NK-92 (cell line): ENCODE data around the gene MAP2K6.
"Not testable (repeated sequence)": the region's sequence is repeated elsewhere in the genome, so short reads cannot be mapped to it uniquely, and the experiment has no call there.

ENCODE experiments used
- DNase-seq: peaks from one replicate; lab custom pipeline; 2025; ENCODE audit not compliant: unreplicated experiment; lab: John Stamatoyannopoulos, UW

Gene MAP2K6

GRCh38 chr17:69454051-69454450, 39.6 kb downstream of the MAP2K6 start:
- no peak for DNase-seq

DNA sequence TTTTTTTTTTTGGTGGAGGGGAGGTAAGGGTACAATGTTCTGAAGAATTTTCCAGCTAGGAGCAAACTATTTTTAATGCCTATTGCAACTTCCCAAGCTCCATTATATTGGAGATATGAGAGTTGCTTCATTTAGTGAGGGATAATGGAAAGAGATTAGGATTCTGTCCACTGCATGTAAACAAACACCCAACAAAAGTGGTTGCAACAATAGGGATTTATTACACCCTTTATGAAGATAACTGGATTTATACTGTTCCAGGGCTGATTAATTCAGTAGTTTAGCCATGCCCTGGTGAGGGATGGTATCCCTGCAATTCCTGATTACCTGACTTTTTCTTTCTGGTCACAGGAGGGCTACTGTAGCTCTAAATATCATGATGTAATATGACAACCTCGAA, 40.5 kb downstream of the MAP2K6 start:
- no peak for DNase-seq

GRCh38 chr17:69457603-69458002, 43.1 kb downstream of the MAP2K6 start:
- no peak for DNase-seq

DNA sequence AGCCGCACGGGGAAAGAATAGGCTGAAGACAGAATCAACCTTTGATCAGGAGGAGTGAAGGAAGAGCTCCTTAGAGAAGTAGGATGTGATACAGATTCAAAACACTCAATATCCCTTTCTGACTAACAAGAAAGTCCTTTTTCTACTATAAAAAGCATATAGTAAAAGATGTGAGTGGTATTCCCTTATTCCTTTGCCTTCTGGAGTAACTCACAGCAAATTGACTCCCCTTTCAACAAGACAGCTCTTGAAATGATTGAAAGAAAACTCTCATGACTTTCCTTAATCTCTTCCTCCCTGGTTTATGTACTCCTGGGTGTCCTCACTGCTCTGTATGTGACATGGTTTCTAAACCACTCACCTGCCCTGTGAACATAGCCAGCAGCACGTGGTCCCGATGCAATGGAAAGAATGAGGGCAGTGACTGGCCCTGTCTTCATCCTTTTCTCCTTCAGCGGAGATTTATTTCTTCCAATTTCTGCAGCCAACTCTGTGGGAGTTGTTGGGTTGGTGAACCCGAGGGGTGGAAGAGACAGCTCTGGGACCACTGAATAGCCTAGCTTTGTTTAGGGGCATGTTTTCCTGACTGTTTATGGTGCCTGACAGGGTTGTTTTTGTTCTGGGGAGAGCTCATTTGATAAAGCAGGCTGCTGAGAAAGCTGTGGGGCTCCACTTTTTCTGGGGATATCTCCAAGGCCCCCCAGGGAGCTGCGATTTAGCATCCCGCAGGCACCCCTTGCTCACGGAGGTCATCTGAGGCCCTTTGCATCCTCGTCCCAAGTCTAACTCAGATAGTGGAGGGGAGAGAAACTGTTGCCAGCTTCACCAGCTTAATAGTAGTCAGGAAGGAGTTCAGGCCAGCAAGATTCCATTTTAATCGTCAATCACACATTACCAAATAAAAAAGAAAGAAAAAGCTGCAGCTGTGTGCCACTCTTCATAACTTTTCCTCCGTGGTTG, 46.7 kb downstream of the MAP2K6 start:
- DNase-seq = no peak

GRCh38 chr17:69461951-69462369, 47.5 kb downstream of the MAP2K6 start:
- no peak for DNase-seq

DNA sequence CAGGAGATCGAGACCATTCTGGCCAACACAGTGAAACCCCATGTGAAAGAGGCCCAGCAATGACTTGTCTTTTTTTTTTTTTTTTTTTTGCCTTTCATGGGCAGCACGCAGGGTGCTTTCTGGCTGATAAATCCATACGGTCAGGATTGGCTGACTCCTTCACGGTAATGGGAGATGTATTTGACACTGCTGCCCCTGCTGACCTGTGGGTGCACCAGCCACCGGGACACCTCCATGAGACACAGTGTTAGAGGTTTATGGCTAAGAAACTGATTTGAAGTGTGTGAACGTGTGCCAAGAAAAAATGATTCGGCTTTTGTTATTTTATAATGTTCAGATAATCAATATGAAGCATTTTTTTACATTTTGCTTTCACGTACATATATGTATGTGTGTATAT, 48.4 kb downstream of the MAP2K6 start:
- DNase-seq = no peak

- no peak for DNase-seq
Observed at GRCh38 chr17:69466451-69466850, 52.0 kb downstream of the MAP2K6 start.

GRCh38 chr17:69466905-69467667, 52.6 kb downstream of the MAP2K6 start:
- no peak for DNase-seq

DNA sequence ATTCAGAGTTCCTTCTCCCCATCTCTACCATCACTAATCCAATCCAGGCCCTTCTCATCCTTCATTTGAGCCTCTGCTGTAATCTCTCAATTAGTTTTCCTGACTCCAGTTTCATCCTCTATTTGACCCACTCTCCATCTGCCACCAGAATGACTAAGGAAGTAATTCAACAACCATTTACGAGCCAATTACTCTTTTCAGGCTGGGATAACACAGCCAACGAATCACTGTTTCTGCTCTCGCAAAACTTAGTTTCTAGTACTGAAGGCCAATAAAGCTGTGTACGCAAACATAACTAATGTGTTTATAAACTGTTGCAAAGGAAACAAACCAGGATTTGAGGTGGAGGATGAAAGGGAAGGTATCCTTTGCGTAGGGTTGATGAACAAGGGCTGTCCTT, 53.7 kb downstream of the MAP2K6 start:
- DNase-seq = no peak

DNA sequence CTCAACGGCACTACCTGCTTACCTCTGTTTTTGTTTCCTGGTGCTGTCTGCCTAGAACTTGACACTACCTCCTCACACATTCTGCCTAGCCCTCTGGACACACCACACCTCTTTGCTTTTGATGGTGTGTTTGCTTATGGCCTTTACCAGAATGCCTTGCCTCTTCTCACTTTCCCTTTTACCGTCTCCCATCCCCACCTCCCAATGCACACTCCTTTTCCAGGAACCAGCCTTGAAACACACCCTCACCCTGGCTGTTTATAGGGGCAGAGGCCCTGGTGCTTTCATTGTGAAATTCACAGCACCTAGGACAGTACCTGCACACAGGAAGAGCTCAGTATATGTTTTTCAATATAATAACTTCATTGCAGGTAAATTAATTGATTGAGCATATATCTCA, 56.2 kb downstream of the MAP2K6 start:
- no peak for DNase-seq

- no peak for DNase-seq
Observed at GRCh38 chr17:69471406-69471805, 56.9 kb downstream of the MAP2K6 start.

DNA sequence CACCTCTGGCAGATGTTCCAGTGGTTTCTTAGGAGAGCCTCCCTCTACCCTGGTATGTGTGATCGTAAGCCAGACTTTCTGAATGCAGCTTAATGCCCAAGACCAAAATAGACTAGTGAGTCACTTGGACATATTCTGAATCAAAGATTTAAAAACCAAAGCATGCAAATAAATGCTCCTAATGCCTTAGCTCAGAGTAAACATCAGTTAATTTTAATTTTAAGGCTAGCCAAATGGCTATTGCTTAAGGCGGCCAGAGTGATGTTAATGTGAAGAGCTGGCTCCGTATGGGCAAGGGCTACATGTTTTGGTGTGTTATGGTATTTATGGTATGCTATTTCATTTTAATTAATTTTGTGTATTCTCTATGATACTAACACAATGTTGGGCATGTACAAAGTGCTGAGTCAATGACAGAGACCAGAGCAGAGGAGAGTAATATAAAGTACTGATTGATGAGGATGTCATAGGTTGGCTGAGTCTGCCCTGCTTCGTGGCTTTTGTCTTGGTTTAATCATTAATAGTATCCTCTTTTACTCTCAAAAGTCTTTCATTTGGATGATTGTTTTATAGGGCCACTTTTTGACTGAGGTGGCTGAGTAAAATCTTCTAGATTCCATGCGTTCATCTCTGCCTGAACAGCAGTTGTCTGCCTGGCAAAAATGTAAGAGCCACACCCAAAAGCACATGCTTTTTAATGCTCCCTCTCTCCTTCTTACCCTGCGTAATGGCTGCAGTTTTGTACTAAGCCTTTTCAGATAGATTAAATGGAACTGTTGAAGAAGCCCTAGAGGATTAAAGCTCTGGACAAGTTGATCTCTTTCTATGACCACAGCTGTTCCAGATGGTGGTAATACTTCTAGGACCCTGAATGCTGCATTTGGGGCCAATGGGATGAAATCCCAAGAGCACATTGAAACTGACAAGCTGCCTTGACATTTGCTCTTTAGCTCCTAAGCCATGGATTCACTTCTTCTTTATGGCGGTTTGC, 59.6 kb downstream of the MAP2K6 start:
- DNase-seq = no peak

DNA sequence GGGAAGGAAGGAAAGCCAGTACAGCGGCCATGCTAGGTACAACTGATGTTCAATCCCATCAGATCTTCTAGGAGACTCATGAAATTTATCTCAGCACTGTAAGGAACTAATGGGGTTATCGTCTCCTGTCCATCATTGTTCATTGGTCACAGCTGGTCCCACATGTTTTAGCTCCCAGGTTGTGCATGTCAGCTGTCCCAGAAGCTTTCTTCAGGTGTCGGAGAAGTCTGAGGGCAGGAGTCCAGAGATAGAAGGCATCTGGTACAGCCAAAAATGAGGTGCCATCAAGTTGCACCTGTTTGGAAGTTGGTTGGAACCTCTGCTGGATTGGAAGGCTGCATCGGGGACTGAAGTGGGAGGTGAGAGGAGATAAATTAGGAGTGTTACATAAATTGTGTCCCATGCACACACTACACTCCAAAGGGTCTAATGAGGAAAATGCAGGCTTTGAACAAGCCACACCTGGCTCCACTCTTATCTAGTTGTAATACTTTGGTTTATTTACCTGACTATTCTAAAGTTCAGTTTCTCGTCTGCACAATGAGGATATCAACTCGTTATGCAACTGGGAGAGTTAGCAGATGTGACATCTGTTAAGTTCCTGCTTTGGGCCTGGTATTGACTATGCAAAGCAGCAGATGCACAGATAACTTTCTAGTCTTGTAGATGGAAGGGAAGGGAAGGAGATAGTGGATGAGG, 62.9 kb downstream of the MAP2K6 start:
- DNase-seq = no peak

DNA sequence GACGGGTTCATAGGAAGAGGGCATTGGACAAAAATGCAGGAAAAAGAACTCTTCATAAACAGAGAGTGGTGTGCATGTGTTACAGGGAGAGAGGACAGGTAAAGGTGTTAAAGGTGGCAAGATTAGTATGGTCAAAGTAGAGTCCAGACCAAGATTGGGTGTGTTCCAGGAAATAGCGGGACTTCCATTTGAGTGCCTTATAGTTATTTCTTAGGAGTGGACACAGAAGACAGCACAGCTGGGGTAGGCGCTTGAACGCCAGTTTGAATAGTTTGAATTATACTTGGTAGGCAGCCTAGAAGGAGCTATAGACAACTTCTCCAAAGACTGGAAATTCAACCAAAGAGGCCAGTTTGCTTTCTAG, 63.4 kb downstream of the MAP2K6 start:
- no peak for DNase-seq

DNA sequence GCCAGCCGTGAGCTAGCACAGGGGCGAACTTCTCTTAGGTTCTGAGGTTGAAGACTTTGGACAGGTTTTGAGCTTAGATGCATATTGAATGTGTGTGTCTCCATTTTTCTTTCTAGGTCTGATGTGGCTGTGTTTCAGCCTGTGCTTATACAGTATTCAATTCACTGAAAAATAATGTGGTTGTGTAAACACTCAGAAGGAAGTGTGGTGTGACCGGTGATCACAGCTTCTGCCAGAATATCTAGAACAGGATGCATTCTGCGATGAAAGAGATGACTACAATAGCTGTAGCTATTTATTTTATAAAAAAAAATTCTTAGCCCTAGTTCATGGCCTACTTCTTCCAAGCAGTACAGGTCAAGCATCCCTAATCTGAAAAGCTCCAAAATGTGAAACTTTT, 64.4 kb downstream of the MAP2K6 start:
- DNase-seq = no peak

DNA sequence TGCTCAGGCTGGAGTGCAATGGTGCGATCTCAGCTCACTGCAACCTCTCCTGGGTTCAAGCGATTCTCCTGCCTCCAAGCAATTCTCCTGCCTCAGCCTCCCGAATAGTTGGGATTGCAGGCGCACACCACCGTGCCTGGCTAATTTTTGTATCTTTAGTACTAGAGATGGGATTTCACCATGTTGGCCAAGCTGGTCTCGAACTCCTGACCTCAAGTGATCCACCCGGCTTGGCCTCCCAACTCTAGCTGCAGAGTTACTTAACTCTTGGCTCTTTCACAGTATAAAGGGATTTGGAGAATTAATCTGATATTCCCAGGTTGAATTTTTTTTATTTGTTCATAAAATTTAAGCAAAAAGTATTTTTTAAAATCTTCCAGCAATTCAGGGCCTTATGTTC, 65.3 kb downstream of the MAP2K6 start:
- not testable (repeated sequence) for DNase-seq

DNA sequence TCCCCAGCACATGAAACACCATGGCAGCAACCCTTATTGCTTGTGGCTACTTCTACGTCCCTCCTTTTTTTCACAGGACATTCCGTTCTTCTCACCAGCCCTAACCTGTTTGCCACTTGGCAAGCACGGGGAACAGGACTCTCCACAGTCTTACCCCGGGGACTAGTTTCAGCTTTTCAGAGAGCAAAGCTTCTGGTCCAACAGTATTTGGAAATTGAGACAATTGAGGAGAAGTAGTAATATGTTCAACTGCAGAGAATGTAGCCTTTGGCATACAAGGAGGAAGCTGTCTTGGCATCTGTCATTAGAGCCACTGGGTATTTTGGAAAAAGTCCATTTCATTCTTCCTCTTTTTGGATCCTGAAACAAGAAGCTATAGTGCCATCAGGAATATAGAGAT, 65.7 kb downstream of the MAP2K6 start:
- no peak for DNase-seq

GRCh38 chr17:69485251-69485661, 70.8 kb downstream of the MAP2K6 start:
- no peak for DNase-seq

GRCh38 chr17:69485901-69486643, 71.6 kb downstream of the MAP2K6 start:
- no peak for DNase-seq
